Left renal pelvis (tissue), 4 donors: ENCODE data around the gene ZNF726. TPM values are rescaled to one million over a fixed set of nuclear protein-coding genes. Genes with fewer than 3 reads are reported as not detected.
"Not testable (repeated sequence)": the region's sequence is repeated elsewhere in the genome, so short reads cannot be mapped to it uniquely, and the experiment has no call there.

Source experiments
- DNase-seq, 4 donors: peaks; one replicate each; pipeline ENCODE4 v3.0.0-alpha.2; 2013; ENCODE audit warnings: low read depth in 4 of 4, low spot score in 3 of 4
- polyA plus RNA-seq, 4 donors: library from polyadenylated mRNA; unstranded; fragments of 120-200 nt; gene quantifications; one replicate each; pipeline ENCODE4 v1.2.1, GENCODE V29; 2013; ENCODE audit not compliant: insufficient read length in 4 of 4

ZNF726 gene
- 10 to 100 TPM in 3 of 4 donors, 1 to 10 TPM in 1; 5.4 to 15.0 (median 11.7) TPM for polyA plus RNA-seq

DNA sequence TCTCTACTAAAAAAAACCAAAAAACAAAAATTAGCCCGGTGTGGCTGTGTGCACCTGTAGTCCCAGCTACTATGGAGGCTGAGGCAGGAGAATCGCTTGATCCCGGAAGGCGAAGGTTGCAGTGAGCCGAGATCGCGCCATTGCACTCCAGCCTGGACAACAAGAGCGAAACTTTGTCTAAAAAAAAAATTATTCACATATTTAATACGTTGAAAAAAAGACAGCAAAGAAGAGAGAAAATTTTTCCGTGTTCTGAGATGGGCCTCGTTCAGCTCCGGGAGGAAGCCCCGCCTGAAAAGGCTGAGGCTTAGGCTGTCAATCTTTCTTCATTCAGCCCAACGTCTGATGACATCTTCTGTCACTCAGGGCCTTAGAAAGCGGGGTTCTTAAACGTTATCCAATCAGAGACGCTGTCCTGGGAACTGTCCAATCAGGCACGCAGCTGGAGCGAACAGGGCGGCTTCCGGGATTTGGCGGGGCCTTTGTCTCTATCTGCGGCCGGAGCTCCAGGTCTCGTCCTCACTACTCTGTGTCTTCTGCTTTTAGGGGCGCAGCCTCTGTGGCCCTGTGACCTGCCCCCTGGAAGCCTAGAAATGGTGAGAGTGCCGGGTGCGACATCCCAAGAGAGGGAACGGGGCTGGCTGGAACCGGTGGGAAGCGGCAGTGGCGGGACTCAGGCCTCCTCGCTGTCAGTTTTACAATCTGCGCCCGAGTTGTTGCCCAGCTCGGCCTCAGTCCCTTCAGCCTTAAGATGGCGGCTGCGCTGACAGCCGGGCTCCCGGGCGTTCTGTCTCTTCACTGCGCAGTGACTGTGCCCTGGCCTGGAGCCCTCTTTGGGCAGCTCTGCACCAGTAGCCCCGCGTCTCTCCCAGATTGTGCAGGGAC, at the start of gene ZNF726:
TSS of gene ZNF726 (plus strand) at position 485 of the 885 bp plus-strand sequence. CDS start at position 594, 109 bp downstream.
- peak; percentile 80 to 91 (median 84) for DNase-seq

DNA sequence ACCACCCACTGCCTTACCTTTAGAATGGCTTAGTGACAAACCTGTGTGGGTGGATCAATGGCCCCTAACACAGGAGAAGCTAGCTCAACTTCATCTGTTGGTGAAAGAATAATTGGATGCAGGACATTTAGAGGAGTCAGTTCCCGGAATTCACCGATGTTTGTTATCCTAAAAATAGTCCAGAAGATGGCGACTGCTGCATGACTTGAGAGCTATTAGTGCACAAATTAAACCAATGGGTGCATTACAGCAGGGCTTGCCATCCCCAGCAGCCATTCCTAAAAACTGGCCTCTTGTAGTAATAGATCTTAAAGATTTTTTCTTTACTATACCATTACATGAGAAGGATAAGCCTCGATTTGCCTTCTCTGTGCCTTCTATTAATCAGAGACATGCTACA, 46.8 kb upstream of the ZNF726 start:
- no peak for DNase-seq

DNA sequence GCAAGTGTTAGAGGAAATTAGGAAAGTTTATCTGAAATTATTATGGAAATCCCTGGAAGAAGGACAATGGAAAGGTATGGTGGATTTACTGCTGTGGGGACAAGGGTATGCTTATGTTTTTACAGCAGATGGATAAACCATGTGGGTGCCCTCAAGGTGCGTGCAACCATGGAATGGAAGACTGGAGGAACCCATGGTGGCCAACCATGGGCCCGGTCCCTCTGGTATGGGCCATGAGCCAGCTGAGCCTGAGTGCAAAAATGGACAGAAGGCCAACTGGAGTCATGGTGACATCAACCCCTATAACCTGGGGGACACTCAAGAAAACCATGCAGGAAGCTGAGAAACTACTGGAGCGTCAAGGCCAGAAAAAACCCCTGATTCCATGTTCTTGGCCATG, 46.1 kb upstream of the ZNF726 start:
- no peak for DNase-seq

DNA sequence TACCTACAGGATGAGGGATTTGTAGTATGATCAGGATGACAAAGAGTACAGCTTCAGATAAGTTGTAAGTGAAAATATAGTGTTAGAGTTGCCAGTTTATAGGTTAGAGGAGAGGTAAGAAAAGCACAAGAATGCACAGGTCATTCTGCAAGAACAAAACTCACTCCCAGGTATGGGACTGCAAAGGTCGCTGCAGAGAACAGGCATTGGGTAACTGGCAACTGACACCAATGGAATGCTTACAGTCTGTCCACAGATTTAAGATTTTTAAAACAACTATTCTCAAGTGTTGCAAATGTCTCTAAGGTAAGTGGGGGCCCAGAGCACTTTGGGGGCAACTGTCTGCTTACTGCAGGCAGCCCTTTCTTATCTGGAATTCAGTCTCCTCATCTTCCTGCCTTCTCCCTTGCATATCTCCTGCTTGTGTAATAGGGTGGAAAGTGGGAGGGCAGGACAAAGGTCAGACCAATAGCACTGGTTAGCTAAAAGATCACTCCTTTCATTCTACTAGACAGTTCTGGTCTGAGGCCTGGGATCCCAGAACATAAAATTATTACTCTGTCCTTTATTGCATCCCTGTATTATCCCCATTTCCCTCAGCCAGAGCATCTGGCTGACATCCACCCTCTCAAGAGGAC, 42.3 kb upstream of the ZNF726 start:
- no peak for DNase-seq

DNA sequence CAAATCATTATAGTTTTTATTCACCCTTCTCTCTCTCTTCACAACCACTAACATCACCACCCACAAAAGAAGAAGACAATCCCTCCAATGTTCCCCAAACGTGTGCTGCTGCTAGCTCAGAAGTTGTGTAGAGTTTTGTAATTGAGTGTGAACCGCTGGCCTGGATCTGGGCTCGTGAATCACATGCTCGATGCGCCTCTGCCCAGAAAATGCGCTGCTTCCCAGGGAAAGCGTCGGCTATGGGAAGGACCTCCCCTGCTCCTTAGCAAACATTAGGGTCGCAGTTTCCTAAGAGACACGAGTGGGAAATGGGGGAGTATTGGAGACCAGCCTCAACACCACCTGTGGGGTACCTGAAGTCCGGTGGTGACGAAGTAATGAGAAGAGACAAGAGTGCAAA, 38.4 kb upstream of the ZNF726 start:
- DNase-seq, result no peak

DNA sequence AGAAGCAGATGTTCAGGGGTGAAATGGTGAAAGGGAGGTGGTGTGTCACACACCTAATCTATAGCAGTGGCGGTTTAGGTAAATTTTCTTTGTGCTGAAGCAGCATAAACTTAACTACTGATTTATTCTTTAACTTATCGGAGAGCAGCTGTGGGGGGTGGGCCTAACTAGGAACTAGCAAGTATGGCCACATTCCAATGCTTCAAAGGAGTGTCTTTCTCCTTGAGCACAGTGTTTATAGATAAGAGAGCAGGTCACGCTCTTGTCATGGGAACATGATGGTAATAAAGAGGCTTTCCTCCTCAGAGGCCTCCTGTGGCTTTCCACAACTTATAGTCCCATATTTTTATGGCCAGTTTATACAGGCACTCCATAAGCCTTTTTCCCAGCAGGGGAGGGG, 37.9 kb upstream of the ZNF726 start:
- DNase-seq, result not testable (repeated sequence)

DNA sequence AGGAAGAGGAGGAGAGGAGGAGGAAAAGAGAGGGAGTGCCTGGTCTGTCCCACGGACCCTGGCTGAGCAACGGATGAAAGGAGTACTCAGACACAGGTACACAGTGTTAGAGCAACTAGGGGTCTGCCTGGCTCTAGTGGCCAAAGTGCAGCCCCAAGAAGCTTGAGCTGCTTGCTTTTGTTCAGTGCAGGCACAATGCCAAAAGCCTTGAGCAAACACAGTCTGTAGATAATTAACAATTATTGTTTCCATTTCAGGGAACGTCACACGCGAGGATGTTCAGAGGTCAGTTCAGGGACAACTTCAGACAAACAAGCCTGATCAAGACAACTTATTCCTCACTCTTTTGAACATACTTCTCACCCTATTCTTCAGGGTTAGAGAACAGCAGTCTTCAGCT, 32.2 kb upstream of the ZNF726 start:
- DNase-seq, result no peak

DNA sequence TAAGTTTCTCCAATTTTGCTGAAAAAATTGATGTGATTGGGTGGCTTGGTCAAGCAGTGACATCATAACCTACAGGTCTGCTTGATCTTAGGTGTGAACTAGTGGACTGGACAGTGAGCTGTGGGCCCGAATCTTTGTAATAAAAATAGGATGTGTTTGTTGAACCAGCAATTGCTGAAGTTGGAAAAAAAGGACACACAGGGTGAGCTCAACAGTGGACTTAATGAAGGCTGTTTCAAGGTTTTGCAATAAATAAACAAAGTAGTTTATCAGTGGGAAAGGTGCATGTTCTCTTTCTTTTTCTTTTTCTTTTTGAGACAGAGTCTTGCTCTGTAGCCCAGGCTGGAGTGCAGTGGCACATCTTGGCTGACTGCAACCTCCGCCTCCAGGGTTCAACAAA, 30.3 kb upstream of the ZNF726 start:
- DNase-seq, result no peak

DNA sequence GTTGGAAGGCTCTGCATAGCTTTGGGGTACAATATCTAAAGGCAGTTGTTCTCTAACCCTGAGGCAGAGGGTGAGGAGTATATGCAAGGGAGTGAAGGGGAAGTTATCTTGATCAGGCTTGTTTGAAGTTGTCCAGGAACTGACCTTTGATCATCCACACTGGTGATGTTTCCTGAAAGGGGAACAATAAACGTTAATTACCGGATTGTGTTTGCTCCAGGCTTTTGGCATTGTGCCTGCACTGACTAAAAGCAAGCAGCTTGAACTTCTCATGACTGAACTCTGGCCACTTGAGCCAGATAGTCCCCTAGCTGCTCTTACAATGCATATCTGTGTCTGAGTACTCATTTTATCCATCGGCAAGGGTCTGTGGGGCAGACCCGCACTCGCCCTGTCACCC, 27.0 kb upstream of the ZNF726 start:
- peak in 1 of 4 donors; percentile 12 for DNase-seq

DNA sequence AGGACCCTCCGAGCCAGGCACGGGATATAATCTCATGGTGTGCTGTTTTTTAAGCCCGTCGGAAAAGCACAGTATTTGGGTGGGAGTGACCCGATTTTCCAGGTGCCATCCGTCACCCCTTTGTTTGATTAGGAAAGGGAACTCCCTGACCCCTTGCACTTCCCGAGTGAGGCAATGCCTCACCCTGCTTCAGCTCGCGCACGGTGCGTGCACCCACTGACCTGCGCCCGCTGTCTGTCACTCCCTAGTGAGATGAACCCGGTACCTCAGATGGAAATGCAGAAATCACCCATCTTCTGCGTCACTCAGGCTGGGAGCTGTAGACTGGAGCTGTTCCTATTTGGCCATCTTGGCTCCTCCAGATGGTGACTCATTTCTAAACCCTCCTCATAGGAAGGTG, 18.6 kb upstream of the ZNF726 start:
- not testable (repeated sequence) for DNase-seq

DNA sequence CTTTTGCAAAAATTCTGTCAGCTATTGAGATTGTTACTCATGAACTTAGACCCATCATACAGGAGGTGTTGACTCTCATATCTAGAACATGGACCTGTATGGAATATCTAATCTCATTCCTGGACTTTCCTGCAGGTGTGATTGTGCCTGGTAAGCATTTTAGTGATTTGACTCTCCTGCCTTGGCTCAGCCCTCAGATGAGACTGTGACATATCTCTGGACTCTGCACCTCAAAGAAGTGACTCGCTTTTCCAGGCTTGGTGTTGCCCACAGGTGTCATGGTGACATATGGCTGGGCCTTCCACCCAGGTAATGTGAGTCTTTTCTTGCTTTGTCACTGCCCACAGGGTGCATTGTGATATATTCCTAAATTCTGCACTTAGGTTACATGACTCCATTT, 17.8 kb upstream of the ZNF726 start:
- DNase-seq, result no peak

DNA sequence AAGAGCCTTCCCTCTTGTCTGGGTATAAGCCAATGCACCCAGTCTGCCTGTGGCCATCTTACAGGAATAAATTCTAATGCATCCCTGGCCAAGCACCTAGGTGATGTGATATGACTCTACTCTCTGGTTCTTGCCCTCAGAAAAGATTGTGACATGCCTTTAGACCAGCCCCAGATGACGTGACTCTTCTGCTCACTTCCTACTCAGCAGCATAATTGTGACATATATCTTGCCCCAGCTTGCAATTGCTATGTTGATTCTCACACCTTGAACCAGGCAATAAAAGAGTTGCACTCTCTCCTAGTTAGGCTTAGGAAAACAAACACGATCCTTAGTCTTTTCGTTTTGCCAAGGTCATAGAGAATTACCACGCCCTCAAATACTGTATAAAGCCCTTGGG, 13.3 kb upstream of the ZNF726 start:
- DNase-seq, result no peak

DNA sequence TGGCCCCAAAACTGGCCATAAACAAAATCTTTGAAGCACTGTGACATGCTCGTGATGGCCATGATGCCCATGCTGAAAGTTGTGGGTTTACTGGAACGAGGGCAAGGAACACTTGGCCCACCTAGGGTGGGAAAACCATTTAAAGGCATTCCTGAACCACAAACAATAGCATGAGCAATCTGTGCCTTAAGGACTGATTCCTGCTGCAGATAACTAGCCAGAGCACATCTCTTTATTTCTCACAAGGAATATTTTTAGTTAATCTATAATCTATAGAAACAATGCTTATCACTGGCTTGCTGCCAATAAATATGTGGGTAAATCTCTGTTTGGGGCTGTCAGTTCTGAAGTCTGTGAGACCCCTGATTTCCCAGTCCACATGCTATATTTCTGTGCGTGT, 10.3 kb upstream of the ZNF726 start:
- DNase-seq, result no peak

DNA sequence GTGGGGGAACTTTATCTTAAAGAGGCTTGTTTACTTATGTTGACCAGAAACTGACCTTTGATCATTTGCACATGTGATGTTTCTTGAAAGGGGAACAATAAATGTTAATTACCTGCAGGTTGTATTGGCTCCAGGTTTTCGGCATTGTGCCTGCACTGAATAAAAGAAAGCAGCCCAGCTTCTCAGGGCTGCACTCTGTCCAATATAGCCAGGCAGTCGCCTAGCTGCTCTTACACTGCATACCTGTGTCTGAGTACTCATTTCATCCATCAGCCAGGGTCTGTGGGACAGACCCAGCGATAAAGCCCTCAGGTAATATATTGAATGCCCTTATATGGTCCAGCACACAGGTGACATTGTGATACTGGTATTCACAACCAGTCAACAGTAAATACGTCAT, 8.9 kb upstream of the ZNF726 start:
- no peak for DNase-seq

DNA sequence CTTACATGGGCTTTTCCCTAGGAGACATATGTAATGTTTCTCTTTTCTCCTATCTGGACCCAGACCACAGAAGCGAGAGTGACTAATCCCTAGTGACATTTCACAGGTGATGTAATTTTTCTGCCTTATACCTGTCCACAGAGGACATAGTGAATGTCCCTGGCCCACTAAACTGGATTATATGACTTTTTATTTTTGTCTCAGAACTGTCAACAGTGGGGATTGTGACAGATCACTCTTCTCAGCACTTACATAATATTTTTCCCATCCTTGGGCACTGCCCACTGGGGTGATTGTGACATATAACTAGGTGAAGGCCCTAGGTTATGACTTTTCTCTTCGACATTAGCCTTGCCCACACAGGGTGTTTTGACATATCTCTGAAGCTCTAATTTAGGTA, 7.9 kb upstream of the ZNF726 start:
- no peak for DNase-seq

DNA sequence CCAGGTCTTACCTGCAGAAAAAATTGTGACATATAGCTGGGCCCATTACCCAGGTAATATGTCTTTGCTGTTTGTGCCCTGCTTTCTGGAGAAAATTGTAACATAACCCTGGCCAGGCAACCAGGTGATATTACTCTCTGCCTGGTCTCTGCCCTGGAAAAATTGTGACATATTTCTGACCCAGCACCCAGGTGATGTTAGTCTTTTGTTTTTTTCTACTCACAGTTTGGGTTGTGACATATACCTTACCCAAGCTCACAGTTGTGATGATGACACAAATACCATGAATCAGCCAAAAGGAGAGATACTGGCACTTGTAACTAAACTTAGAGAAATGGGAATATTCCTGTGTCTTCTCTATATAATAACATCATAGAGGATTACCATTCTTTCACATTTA, 6.5 kb upstream of the ZNF726 start:
- DNase-seq, result no peak

DNA sequence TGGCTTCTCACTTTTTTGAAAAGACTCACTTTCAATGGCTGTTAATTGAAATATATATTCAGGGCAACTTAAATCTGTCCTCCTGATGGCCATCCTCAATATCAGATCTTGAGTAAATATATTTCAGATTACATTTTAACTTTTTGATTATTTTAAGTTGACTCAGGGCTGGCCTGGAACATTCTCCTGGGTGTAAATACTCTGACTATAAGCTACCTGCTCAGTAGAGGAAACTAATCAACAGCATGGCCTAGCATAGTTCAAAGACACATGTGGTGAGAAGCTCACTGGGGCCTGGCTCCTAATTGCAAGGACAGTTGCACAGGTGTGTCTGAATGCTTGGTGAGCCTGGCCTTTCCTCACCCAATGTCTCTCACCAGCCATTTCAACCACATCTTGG, 5.5 kb upstream of the ZNF726 start:
- no peak for DNase-seq

DNA sequence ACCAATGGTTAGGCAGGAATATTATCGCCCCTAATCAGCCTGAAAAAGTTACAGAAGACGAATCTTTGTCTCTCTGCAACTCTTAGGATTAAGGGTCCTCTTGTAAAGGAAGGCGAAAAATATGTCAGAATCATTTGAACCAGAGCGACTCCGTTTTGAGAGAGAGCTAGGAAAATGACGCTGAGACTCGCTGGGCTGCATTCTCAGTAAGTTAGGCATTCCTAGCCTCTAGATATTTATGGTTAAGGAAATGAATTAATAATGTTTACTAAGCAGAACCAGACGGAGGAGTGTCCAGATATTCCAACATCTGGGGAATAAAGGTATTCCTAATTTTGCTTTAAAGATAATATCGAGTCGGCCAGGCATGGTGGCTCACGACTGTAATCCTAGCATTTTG, 755 bp upstream of the ZNF726 start:
- no peak for DNase-seq

DNA sequence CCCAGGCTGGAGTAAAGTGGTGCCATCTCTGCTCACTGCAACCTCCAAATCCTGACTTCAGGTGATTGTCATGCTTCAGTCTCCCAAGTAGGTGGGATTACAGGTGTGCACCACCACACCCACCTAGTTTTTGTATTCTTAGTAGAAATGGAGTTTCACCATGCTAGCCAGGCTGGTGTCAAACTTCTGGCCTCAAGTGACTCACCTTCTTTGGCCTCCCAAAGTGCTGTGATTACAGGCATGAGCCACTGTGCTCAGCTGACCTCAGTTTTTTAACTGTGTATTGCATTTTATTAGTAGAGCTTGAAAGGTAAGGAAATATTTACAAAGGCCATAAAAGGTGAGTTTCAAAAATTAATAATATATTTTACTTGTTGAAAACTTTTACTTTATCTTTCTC, 2.3 kb downstream of the ZNF726 start:
- DNase-seq, result no peak

DNA sequence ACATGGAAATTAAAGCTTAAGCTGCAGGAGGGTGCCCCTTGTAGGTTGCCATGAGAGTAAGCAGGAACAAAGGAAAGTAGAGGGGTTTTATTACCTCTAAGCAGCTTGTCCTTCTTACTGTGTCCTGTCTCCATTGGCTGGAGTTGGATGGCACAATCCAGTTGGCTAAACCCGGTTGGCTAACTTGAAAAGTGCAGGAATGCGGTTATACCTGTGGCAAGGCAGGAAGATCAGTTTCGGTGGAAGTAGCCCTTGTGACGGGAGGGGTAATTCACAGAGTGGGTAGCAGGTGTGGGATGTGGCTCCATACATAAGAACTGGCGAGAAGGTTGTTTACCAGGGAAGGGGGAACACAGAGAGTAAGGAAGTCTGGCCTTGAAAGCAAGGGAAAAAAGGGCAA, 3.2 kb downstream of the ZNF726 start:
- DNase-seq, result peak in 3 of 4 donors; percentile 41 to 64 (median 49)

DNA sequence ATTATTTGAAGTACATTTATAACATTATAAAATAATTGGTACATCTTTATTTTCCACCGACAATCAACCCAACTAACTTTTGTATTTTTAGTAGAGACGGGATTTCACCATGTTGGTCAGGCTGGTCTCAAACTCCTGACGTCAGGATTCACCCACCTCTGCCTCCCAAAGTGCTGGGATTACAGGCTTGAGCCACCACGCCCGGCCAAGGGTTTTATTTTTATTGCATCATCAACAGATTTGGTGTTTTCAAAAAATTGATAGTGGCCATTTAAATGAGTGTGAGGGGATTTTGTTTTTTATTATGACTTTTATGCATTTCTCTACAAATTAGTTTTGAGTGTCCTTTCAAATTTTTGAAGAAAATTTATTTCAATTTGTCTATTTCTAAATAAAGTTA, 10.6 kb downstream of the ZNF726 start:
- no peak for DNase-seq

DNA sequence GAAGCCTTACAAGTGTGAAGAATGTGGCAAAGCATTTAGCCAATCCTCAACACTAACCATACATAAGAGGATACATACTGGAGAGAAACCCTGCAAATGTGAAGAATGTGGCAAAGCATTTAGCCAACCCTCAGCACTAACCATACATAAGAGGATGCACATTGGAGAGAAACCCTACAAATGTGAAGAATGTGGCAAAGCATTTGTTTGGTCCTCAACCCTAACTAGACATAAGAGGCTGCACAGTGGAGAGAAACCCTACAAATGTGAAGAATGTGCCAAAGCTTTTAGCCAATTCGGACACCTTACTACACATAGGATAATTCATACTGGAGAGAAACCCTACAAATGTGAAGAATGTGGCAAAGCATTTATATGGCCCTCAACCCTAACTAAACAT, 18.2 kb downstream of the ZNF726 start:
- DNase-seq, result no peak
